Thyroid gland (tissue), 4 donors: ENCODE data around the gene CBARP. TPM values are rescaled to one million over a fixed set of nuclear protein-coding genes. Genes with fewer than 3 reads are reported as not detected.

Source experiments
- DNase-seq, 2 donors: peaks; one replicate each; pipeline ENCODE4 v3.0.0-alpha.2; 2019
- H3K27ac ChIP-seq, 3 donors: fragments of 200-600 bp; sonication (generic); 1 replicate in 2 of 3; 2 replicates in 1 of 3; pipeline ENCODE4 v1.5.1; 2016 to 2019; ENCODE audit warnings: mild to moderate bottlenecking in 1 of 3, moderate library complexity in 1 of 3
- H3K27me3 ChIP-seq: fragments of 200-600 bp; sonication (generic); one replicate; pipeline ENCODE4 v1.5.1; 2019
- H3K36me3 ChIP-seq, 2 donors: fragments of 200-600 bp; sonication (generic); one replicate each; pipeline ENCODE4 v1.5.1; 2016 to 2019
- H3K4me1 ChIP-seq, 2 donors: fragments of 200-600 bp; sonication (generic); one replicate each; pipeline ENCODE4 v1.5.1; 2017 to 2019
- H3K4me3 ChIP-seq, 3 donors: fragments of 200-600 bp; sonication (generic); replicated peaks in 1 of 3; 1 replicate in 2 of 3; 2 replicates in 1 of 3; pipeline ENCODE4 v1.5.1; 2016; ENCODE audit warnings: mild to moderate bottlenecking in 1 of 3
- H3K9me3 ChIP-seq: fragments of 200-600 bp; sonication (generic); one replicate; pipeline ENCODE4 v1.5.1; 2017
- CTCF ChIP-seq, 6 experiments: fragments of 200-600 bp in 3 of 6; fragments of 450-650 bp in 3 of 6; sonication (generic) in 3 of 6; IDR thresholded peaks; one replicate each; pipeline ENCODE4 v1.5.1; 2016 to 2019; ENCODE audit warnings: antibody characterized with exemption in 6 of 6, mild to moderate bottlenecking in 2 of 6, inconsistent platforms in 1 of 6, moderate library complexity in 1 of 6
- POLR2A ChIP-seq, 2 donors: fragments of 450-650 bp; IDR thresholded peaks; one replicate each; pipeline ENCODE4 v1.6.1; 2017; ENCODE audit warnings: antibody characterized with exemption in 2 of 2, mild to moderate bottlenecking in 2 of 2, moderate library complexity in 1 of 2
- WGBS, 2 donors: methylation state at CpG; one replicate each; pipeline ENCODE4 v1.1.5; 2017; 5-methylcytosine and 5-hydroxymethylcytosine counted together
- intact Hi-C: fragments of 100-400 bp; cut with DNase I; formaldehyde crosslinking; loops from one replicate; pipeline ENCODE4 v1.15.1; 2023
- total RNA-seq, 4 donors: library from RNA; depleted of rRNA; stranded (reverse); fragments of >200 nt; gene quantifications; one replicate each; pipeline ENCODE4 v1.2.3, GENCODE V29; 2016

CBARP gene
- total RNA-seq, 4 donors from 2014 or later = 0.73 to 3.2 (median 1.5) TPM

DNA sequence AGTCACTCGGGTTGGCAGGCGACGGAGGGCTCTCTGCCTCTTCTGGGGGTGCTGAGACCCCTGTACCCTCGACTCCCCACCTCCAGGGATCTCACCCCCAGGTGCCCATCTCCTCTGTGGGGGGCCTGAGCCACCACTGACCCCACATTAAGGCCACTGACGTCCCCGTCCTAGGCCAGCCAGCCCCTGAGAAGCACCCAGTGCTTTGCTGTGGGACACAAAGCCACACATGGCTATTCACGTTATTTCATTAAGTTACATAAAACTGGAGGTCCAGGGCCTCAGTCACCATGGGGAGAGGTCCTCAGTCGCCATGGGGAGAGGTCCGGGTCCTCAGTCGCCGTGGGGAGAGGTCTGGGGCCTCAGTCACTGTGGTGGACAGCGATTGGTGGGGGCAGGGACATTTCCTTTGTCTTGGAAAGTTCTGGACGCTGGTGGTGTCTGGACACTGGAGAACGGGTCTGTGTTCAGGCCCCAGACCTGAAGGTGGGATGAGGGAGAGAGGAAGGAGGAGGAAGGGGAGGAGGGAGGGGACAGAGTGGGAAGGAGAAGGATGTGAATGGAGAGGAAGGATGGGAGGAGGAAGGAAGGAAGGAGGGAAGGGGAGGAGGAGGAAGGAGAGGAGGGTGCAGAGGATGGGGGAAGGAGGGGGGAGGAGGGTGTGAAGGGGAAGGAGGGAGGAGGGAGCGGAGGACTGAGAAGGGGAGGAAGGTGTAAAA is 43.9 kb upstream of the CBARP start:
- no peak overlapping the region for H3K27ac ChIP-seq
- TF ChIP-seq POLR2A (IDR thresholded peaks at IDR 0.05) = no peak
- TF ChIP-seq CTCF (IDR thresholded peaks at IDR 0.05) = no peak
- peaks cover 7 to 9% of the 10 kb centered on the region in 2 donors for H3K36me3 ChIP-seq
- no peak overlapping the region for H3K4me3 ChIP-seq
- no peaks in the 10 kb centered on the region for H3K27me3 ChIP-seq
- H3K9me3 ChIP-seq = no peaks in the 10 kb centered on the region
- no peak for DNase-seq
- WGBS, 2 donors = 41 to 62% methylated on average over 10 to 12 of the region's 15 CpGs
- peaks cover under 1 to 3% of the 10 kb centered on the region in 2 donors for H3K4me1 ChIP-seq
- intact Hi-C loops = loop anchor here (10.0 kb wide), 1 partner anchor 243 kb away; the partner anchor contains the start of gene PLK5

DNA sequence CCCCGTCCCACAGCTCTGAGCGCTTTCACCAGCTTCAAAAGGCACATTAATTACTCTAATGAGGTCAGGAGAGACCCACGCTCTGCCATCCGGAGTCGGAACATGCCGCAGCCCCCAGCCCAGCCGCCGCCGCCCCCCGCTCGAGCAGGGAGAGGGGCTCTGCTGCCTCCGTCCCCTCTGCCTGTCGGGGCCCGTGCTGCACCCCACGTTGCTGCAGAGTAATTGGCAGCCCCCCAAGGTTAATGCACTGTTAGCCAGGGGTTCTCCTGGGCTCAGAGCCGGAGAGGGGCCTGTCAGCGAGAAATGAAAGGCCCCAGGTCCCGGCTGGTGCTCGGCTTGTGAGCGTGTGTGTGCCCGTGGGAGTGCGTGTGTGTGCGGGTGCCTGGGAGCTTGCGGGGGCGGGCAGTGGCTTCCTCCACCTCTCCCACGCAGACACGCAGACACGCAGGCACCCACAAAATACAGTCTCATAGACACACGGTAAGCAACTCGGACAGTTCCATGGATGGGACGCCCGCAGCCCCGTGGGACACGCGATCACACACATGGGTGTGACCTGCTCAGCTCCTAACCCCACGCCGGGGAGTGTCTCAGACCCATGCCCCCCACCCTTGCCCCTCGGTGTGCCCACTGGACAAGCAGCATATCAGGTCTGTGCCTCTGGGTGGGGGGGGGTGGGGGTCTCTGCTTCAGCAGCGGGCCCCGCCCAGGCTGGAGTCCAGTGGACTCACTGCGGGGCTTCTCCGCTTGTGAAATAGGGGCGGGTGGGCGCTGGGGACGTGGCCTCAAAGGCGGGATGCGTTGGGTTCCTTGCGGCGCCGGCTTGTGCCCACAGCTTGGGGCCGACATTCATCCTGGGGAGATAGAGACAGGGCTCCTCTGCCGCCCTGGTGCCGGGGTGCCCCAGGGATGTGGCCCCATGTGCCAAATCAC is 43.1 kb upstream of the CBARP start:
- 90 to 95% methylated on average over 17 to 30 of the region's 53 CpGs for WGBS, 2 donors
- Histone ChIP-seq H3K36me3 (peaks cover 7 to 9% of the 10 kb centered on the region in 2 donors), H3K27ac (no peak overlapping the region), H3K4me3 (no peak overlapping the region), H3K27me3 (no peaks in the 10 kb centered on the region), H3K9me3 (no peaks in the 10 kb centered on the region), H3K4me1 (peaks cover 9 to 11% of the 10 kb centered on the region in 2 donors)
- DNase-seq = no peak
- intact Hi-C loops = loop anchor here (10.0 kb wide), 1 partner anchor 244 kb away; the partner anchor contains the start of gene PLK5
- TF ChIP-seq POLR2A (IDR thresholded peaks at IDR 0.05) = no peak
- TF ChIP-seq CTCF (IDR thresholded peaks at IDR 0.05) = no peak

- no peaks in the 10 kb centered on the region for H3K27me3 ChIP-seq
- intact Hi-C loops = loop anchor here (5.0 to 10.0 kb wide), 2 partner anchors 127 to 245 kb away; partner anchors contain the start of genes DAZAP1 and PLK5
- no peak overlapping the region for H3K4me3 ChIP-seq
- H3K4me1 ChIP-seq = peaks cover 12 to 13% of the 10 kb centered on the region in 2 donors
- H3K27ac ChIP-seq = no peak overlapping the region
- TF ChIP-seq CTCF (IDR thresholded peaks at IDR 0.05) = peak; percentile 85 to 96 (median 88)
- TF ChIP-seq POLR2A (IDR thresholded peaks at IDR 0.05) = no peak
- WGBS, 2 donors = 27 to 39% methylated on average over 7 to 8 of the region's 10 CpGs
- no peaks in the 10 kb centered on the region for H3K9me3 ChIP-seq
- peaks cover 9 to 12% of the 10 kb centered on the region in 2 donors for H3K36me3 ChIP-seq
- peak; percentile 79 to 82 for DNase-seq
Measured at GRCh38 chr19:1279782-1280341, 42.1 kb upstream of the CBARP start.

GRCh38 chr19:1278713-1279660 is 41.2 kb upstream of the CBARP start:
- H3K27ac ChIP-seq = no peak overlapping the region
- TF ChIP-seq CTCF (IDR thresholded peaks at IDR 0.05) (no peak), POLR2A (IDR thresholded peaks at IDR 0.05) (no peak)
- H3K9me3 ChIP-seq = no peaks in the 10 kb centered on the region
- H3K4me3 ChIP-seq = no peak overlapping the region
- H3K36me3 ChIP-seq = peaks cover 18 to 21% of the 10 kb centered on the region in 2 donors
- no peak for DNase-seq
- peaks cover 19 to 21% of the 10 kb centered on the region in 2 donors for H3K4me1 ChIP-seq
- WGBS, 2 donors = 91% methylated on average over 15 to 21 of the region's 25 CpGs
- H3K27me3 ChIP-seq = no peaks in the 10 kb centered on the region
- intact Hi-C loops = loop anchor here (5.0 kb wide), 1 partner anchor 128 kb away; the partner anchor contains the start of gene DAZAP1
